SH-SY5Y (cell line): ENCODE measurements around the gene MYO1D.

Experiments used
- GATA2 ChIP-seq: IDR thresholded peaks from 2 replicates; pipeline ENCODE4 v1.6.1; 2011; ENCODE audit warnings: mild to moderate bottlenecking, low read depth, low read length
- GATA3 ChIP-seq: IDR thresholded peaks from 2 replicates; pipeline ENCODE4 v1.6.1; 2011; ENCODE audit warnings: low read depth, mild to moderate bottlenecking, low read length, moderate library complexity

DNA sequence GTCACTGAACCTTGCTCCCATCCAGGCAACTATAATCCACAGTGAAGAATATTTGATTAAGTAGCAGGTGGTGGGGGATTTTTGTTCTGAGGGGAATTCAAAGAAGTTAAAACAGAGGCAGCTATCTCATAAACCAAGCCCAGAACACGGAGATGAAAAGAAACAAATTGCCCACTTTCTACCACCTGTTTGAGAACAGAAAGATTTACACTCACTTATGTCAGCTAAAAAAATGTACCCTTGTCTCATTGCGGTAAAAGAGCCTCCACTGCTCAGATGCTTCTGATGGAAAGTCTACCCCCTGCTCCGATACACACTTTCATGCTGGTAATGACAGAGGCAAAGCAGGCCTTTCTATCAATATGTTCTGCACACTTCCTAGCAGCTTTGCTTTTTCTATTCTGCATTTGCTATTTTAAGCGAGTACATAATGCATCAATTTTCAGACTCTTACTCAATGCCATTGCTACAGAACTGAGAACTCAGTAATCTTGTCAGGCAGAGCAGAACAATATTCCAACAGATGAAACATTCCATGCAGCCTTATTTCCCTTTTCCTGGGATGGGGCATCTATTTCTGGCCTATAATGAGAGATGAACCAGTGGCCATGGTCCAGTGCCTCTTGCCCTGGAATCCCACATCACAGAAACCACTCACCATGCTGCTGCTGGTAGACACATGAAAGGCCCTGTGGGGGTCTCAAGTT, 361.1 kb downstream of the MYO1D start:
- TF ChIP-seq GATA2 (no peak), GATA3 (no peak)
